H1 (cell line): ENCODE data around the gene ZNF641. TPM values are rescaled to one million over a fixed set of nuclear protein-coding genes. Genes with fewer than 3 reads are reported as not detected.

ENCODE experiments used
- CTCF ChIA-PET: fragments of 300-600 bp; sonication (Branson Sonifier 250); formaldehyde crosslinking; loops from one replicate; lab custom pipeline; 2021; ENCODE audit not compliant: partially characterized antibody; lab: Charles Lee
- POLR2A ChIA-PET: fragments of 300-600 bp; sonication (Branson Sonifier 250); formaldehyde crosslinking; loops from one replicate; lab custom pipeline; 2021; ENCODE audit warnings: inconsistent platforms; ENCODE audit not compliant: partially characterized antibody; lab: Charles Lee
- DNase-seq, 2 experiments: peaks; one replicate each; pipeline versions ENCODE4 v3.0.0 to v3.0.0-alpha.2; 2010 to 2022; ENCODE audit warnings: low spot score in 2 of 2, low read depth in 1 of 2, mixed read lengths in 1 of 2
- FAIRE-seq: peaks from 2 replicates; lab custom pipeline; 2011; peaks lifted over from hg19 to GRCh38; lab: Jason Lieb, UNC
- H2AFZ ChIP-seq: 2 replicates; pipeline ENCODE4 v1.8.1; 2012; ENCODE audit warnings: low read length, inconsistent platforms
- H2AK5ac ChIP-seq: 2 replicates; pipeline ENCODE4 v1.6.1; 2013; ENCODE audit warnings: low read depth, low read length
- H2BK120ac ChIP-seq: replicated peaks from 2 replicates; pipeline ENCODE3; 2013; ENCODE audit warnings: low read depth, low read length, inconsistent platforms
- H2BK12ac ChIP-seq: 2 replicates; pipeline ENCODE4 v1.6.1; 2013; ENCODE audit warnings: low read depth, low read length
- H2BK15ac ChIP-seq: 2 replicates; pipeline ENCODE4 v1.6.1; 2013; ENCODE audit warnings: low read length
- H2BK20ac ChIP-seq: 2 replicates; pipeline ENCODE4 v1.6.1; 2013; ENCODE audit warnings: low read length
- H2BK5ac ChIP-seq: 2 replicates; pipeline ENCODE4 v1.6.1; 2013; ENCODE audit warnings: low read depth, low read length
- H3K14ac ChIP-seq: 2 replicates; pipeline ENCODE4 v1.6.1; 2013; ENCODE audit warnings: inconsistent platforms; ENCODE audit not compliant: insufficient read length
- H3K18ac ChIP-seq: 2 replicates; pipeline ENCODE4 v1.6.1; 2013; ENCODE audit warnings: low read length; ENCODE audit errors: extremely low read depth
- H3K23ac ChIP-seq: 2 replicates; pipeline ENCODE4 v1.6.1; 2013; ENCODE audit warnings: inconsistent platforms; ENCODE audit not compliant: insufficient read length
- H3K23me2 ChIP-seq: 2 replicates; pipeline ENCODE4 v1.6.1; 2013; ENCODE audit warnings: low read depth, low read length
- H3K27ac ChIP-seq: 2 replicates; pipeline ENCODE4 v1.6.1; 2011; ENCODE audit warnings: low read depth, low read length, inconsistent platforms
- H3K27me3 ChIP-seq, 4 experiments: replicated peaks in 1 of 4; 1 replicate in 1 of 4; 2 replicates in 3 of 4; pipeline versions ENCODE4 v1.6.1 to v1.8.1; 2011 to 2013; ENCODE audit warnings: low read length in 3 of 4, mild to moderate bottlenecking in 3 of 4, inconsistent platforms in 2 of 4, mixed read lengths in 2 of 4, moderate library complexity in 1 of 4; ENCODE audit not compliant: control insufficient read depth in 3 of 4, insufficient read depth in 3 of 4; ENCODE audit errors: extremely low read depth in 1 of 4
- H3K36me3 ChIP-seq, 4 experiments: 2 replicates each; pipeline versions ENCODE4 v1.6.1 to v1.8.1; 2011 to 2013; ENCODE audit warnings: mild to moderate bottlenecking in 4 of 4, low read length in 3 of 4, moderate library complexity in 2 of 4, control low read depth in 1 of 4, inconsistent platforms in 1 of 4; ENCODE audit not compliant: insufficient read depth in 4 of 4, control insufficient read depth in 2 of 4
- H3K4ac ChIP-seq: replicated peaks from 2 replicates; pipeline ENCODE3; 2013; ENCODE audit warnings: low read length, low read depth, mixed read lengths, inconsistent platforms; ENCODE audit not compliant: insufficient read length
- H3K4me1 ChIP-seq, 4 experiments: replicated peaks in 1 of 4; 1 replicate in 1 of 4; 2 replicates in 3 of 4; pipeline versions ENCODE4 v1.6.1 to v1.8.1; 2011 to 2013; ENCODE audit warnings: low read length in 3 of 4, inconsistent platforms in 2 of 4, mixed read lengths in 1 of 4; ENCODE audit not compliant: insufficient read depth in 4 of 4, control insufficient read depth in 3 of 4
- H3K4me2 ChIP-seq, 2 experiments: 2 replicates each; pipeline versions ENCODE4 v1.6.1 to v1.8.1; 2011 to 2013; ENCODE audit warnings: low read depth in 2 of 2, low read length in 2 of 2, control low read depth in 1 of 2, inconsistent platforms in 1 of 2, mild to moderate bottlenecking in 1 of 2; ENCODE audit not compliant: insufficient read depth in 1 of 2
- H3K4me3 ChIP-seq, 4 experiments: fragments of 200-600, 300-600 bp in 1 of 4; sonication (generic), shearing (Covaris generic), sonication (Bioruptor Twin) in 1 of 4; 2 replicates each; pipeline versions ENCODE4 v1.5.1 to v1.8.1; 2011 to 2016; ENCODE audit warnings: low read length in 4 of 4, low read depth in 3 of 4, control low read depth in 2 of 4, inconsistent platforms in 2 of 4, mild to moderate bottlenecking in 2 of 4, mixed read lengths in 1 of 4, moderate library complexity in 1 of 4; ENCODE audit not compliant: insufficient read depth in 2 of 4; ENCODE audit errors: extremely low read depth in 1 of 4
- H3K56ac ChIP-seq: replicated peaks from 2 replicates; pipeline ENCODE3; 2013; ENCODE audit warnings: low read depth, mild to moderate bottlenecking, mixed read lengths, low read length, inconsistent platforms; ENCODE audit not compliant: insufficient read length
- H3K79me1 ChIP-seq: 2 replicates; pipeline ENCODE4 v1.6.1; 2013; ENCODE audit warnings: low read depth, low read length, control low read depth
- H3K79me2 ChIP-seq, 2 experiments: 2 replicates each; pipeline versions ENCODE4 v1.6.1 to v1.8.1; 2012 to 2013; ENCODE audit warnings: low read length in 2 of 2, mild to moderate bottlenecking in 2 of 2, inconsistent platforms in 1 of 2; ENCODE audit not compliant: insufficient read depth in 2 of 2, control insufficient read depth in 1 of 2
- H3K9ac ChIP-seq, 4 experiments: replicated peaks in 1 of 4; 1 replicate in 1 of 4; 2 replicates in 3 of 4; pipeline versions ENCODE4 v1.6.1 to v1.8.1; 2011 to 2013; ENCODE audit warnings: low read depth in 3 of 4, low read length in 3 of 4, control low read depth in 2 of 4, mild to moderate bottlenecking in 2 of 4, moderate library complexity in 2 of 4, inconsistent platforms in 1 of 4; ENCODE audit errors: extremely low read depth in 1 of 4
- H3K9me3 ChIP-seq, 2 experiments: 2 replicates each; pipeline versions ENCODE4 v1.6.1 to v1.8.1; 2012 to 2013; ENCODE audit warnings: mild to moderate bottlenecking in 2 of 2, moderate library complexity in 2 of 2, control low read depth in 1 of 2, inconsistent platforms in 1 of 2, low read depth in 1 of 2, low read length in 1 of 2, mixed read lengths in 1 of 2; ENCODE audit not compliant: insufficient read depth in 2 of 2
- H4K20me1 ChIP-seq, 2 experiments: replicated peaks in 1 of 2; 2 replicates each; pipeline versions ENCODE3 to v1.8.1; 2011 to 2013; ENCODE audit warnings: inconsistent platforms in 2 of 2, low read length in 2 of 2, mild to moderate bottlenecking in 1 of 2; ENCODE audit not compliant: insufficient read depth in 2 of 2, control insufficient read depth in 1 of 2
- H4K5ac ChIP-seq: 2 replicates; pipeline ENCODE4 v1.6.1; 2013; ENCODE audit warnings: low read length, low read depth, mixed read lengths, inconsistent platforms; ENCODE audit not compliant: insufficient read length
- H4K8ac ChIP-seq: 2 replicates; pipeline ENCODE4 v1.8.0; 2013; ENCODE audit warnings: mild to moderate bottlenecking, moderate library complexity, low read length, inconsistent platforms; ENCODE audit not compliant: insufficient read depth; ENCODE audit errors: extremely low read depth
- H4K91ac ChIP-seq: replicated peaks from 2 replicates; pipeline ENCODE3; 2013; ENCODE audit warnings: low read length, mixed read lengths, inconsistent platforms; ENCODE audit not compliant: insufficient read length
- CTCF ChIP-seq, 3 experiments: IDR thresholded peaks; 1 replicate in 2 of 3; 2 replicates in 1 of 3; pipeline versions ENCODE4 v1.5.1 to v1.6.1; 2011; ENCODE audit warnings: low read length in 3 of 3, mild to moderate bottlenecking in 3 of 3, inconsistent platforms in 2 of 3, low read depth in 1 of 3, moderate library complexity in 1 of 3; ENCODE audit not compliant: insufficient read depth in 1 of 3; ENCODE audit errors: control extremely low read depth in 1 of 3
- EZH2 ChIP-seq: fragments of 200-600 bp; sonication (generic); IDR thresholded peaks from 2 replicates; pipeline ENCODE4 v1.7.1; 2012; ENCODE audit warnings: low read depth, mild to moderate bottlenecking, moderate library complexity, low read length, inconsistent platforms; ENCODE audit not compliant: severe bottlenecking
- WGBS, 2 experiments: shearing (Covaris generic) in 1 of 2; methylation state at CpG; one replicate each; pipeline versions ENCODE4 v1.1.6 to v1.1.7; 2013 to 2015; ENCODE audit warnings: low lambda C conversion rate in 2 of 2, mixed read lengths in 2 of 2, inconsistent platforms in 1 of 2, low coverage in 1 of 2, missing lambda C conversion rate in 1 of 2; ENCODE audit not compliant: insufficient replicate concordance in 2 of 2, insufficient coverage in 1 of 2, insufficient read length in 1 of 2; ENCODE audit errors: extremely low coverage in 1 of 2, missing lambda C conversion rate in 1 of 2; 5-methylcytosine and 5-hydroxymethylcytosine counted together
- polyA plus RNA-seq, 7 experiments: library from polyadenylated mRNA; depleted of rRNA in 3 of 7; stranded (reverse) in 5 of 7; unstranded in 2 of 7; fragments of >200 nt in 5 of 7; fragments of 200-250 nt in 2 of 7; gene quantifications; 1 replicate in 5 of 7; 2 replicates in 1 of 7; 4 replicates in 1 of 7; pipeline versions ENCODE4 v1.2.1 to v1.2.3, GENCODE V29; 2011 to 2013; ENCODE audit warnings: missing spikeins in 2 of 7, mixed read lengths in 2 of 7
- total RNA-seq: library from RNA; stranded (reverse); fragmentation: NEBNext Ultra II Directional; extraction: Animal tissue kit (Norgen Biotek cat#: 25700); gene quantifications from 2 replicates; pipeline ENCODE4 v1.2.1, GENCODE V29; 2021
- TF ChIP-seq, protein P1 (sequence below): IDR thresholded peaks from 2 replicates; pipeline ENCODE4 v1.6.1; 2012; ENCODE audit warnings: inconsistent platforms

The ZNF641 gene
- total and polyA plus RNA-seq, 2 of the 8 experiments (the other 6 are each of a cell fraction or from before 2014, with no cell fraction given): 2.4 to 6.2 TPM

- no peak overlapping the region for H2AFZ ChIP-seq
- H3K9ac ChIP-seq: no peak overlapping the region
- H2BK12ac ChIP-seq: no peak overlapping the region
- H3K27ac ChIP-seq: no peak overlapping the region
- peak overlapping the region; percentile 92 for H3K4me2 ChIP-seq
- H3K36me3 ChIP-seq: no peaks in the 10 kb centered on the region; a peak in 1 of 8 replicates
- no peaks in the 10 kb centered on the region for H3K9me3 ChIP-seq
- H2BK20ac ChIP-seq: no peak overlapping the region
- H3K23me2 ChIP-seq: peaks cover 4% of the 10 kb centered on the region
- H3K56ac ChIP-seq: no peak overlapping the region
- no peak overlapping the region for H2AK5ac ChIP-seq
- no peaks in the 10 kb centered on the region for H3K79me1 ChIP-seq
- no peak overlapping the region for H2BK15ac ChIP-seq
- ChIA-PET POLR2A (interaction anchor here (1.3 kb wide), 1 partner anchor 152 kb away, joined by 3 read pairs; no protein-coding TSS in a partner anchor), CTCF (no interaction called here)
- peaks cover 0 to 4% (median 1%) of the 10 kb centered on the region in 4 experiments; a peak in 2 of 7 replicates for H3K4me1 ChIP-seq
- H4K5ac ChIP-seq: no peak overlapping the region
- TF ChIP-seq, protein P1, sequence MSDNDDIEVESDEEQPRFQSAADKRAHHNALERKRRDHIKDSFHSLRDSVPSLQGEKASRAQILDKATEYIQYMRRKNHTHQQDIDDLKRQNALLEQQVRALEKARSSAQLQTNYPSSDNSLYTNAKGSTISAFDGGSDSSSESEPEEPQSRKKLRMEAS: no peak
- no peak for TF ChIP-seq EZH2
- no peak for TF ChIP-seq CTCF (IDR thresholded peaks at IDR 0.05; ENCODE audit: control extremely low read depth in 1 of 3, insufficient read depth in 1 of 3, low read depth in 1 of 3, low read length in 3 of 3)
- FAIRE-seq: no peak
- DNase-seq: no peak
- WGBS, 2 experiments: 47% methylated on average over 2 of the region's 2 CpGs; no CpG with 5 or more reads in 1 of the 2 experiments
- no peak overlapping the region for H4K91ac ChIP-seq
- H3K18ac ChIP-seq: no peak overlapping the region
- H3K23ac ChIP-seq: no peak overlapping the region
- H3K4me3 ChIP-seq: peak overlapping the region in 3 of 4 experiments; percentile 55 to 89 (median 82); a peak in 3 of 8 replicates
- no peak overlapping the region for H2BK120ac ChIP-seq
- H3K4ac ChIP-seq: no peak overlapping the region
- no peak overlapping the region for H2BK5ac ChIP-seq
- no peak overlapping the region for H3K14ac ChIP-seq
- no peaks in the 10 kb centered on the region for H3K79me2 ChIP-seq
- H4K20me1 ChIP-seq: no peaks in the 10 kb centered on the region
- peaks cover 0 to 3% (median 1%) of the 10 kb centered on the region in 4 experiments; a peak in 2 of 7 replicates for H3K27me3 ChIP-seq
- H4K8ac ChIP-seq: no peak overlapping the region
Measured at GRCh38 chr12:48349471-48349870, 1.2 kb downstream of the ZNF641 start.
